ENCODE data around the gene MYL12B. TPM values are rescaled to one million over a fixed set of nuclear protein-coding genes. Genes with fewer than 3 reads are reported as not detected.

MYL12B gene
- polyA plus RNA-seq, 3 donors, result 153 to 539 (median 354) TPM

DNA sequence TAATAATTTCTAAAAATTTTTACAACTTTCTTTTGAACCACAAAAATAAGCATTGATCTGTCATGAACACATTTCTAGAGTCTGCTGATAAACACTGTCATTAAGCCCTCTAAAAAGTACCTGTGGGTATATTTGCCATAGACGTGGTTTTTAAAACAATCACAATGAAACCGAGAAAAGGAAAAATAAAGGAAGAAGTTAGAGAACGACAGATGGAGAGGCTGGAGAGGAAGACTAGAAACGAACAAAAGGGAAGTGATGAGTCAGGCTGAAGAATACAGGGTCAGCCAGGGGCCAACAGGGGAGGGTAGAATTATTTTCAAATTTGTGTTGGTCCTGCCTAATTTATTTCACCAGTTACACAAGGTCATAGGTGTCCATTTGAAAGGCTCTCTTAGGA is 62.0 kb downstream of the MYL12B start:
- 20 to 57% (median 28%) methylated on average over 4 of the region's 4 CpGs for WGBS, 3 donors
- no peak overlapping the region for H3K27ac ChIP-seq (ENCODE audit: low read depth, low read length)

Other genes starting within 250 kb of the MYL12B start
- 10 to 100 TPM in 2 of 3 donors, 1 to 10 TPM in 1; 7.2 to 13.6 (median 11.8) TPM for gene LPIN2, start 249.0 kb upstream of the MYL12B start, polyA plus RNA-seq
- 10 to 100 TPM in 1 of 3 donors, 1 to 10 TPM in 2; 4.8 to 17.2 (median 5.1) TPM for gene MYOM1, start 42.2 kb upstream of the MYL12B start, polyA plus RNA-seq
- 100 to 1,000 TPM; 194 to 633 (median 496) TPM for gene MYL12A, start 14.3 kb upstream of the MYL12B start, polyA plus RNA-seq
- gene TGIF1, start 188.0 kb downstream of the MYL12B start, polyA plus RNA-seq, result 10 to 100 TPM; 28.1 to 63.4 (median 59.1) TPM

All from adipose tissue (tissue), 3 donors.